ACC112 (cell line): ENCODE data around the gene PCNP.
"Not testable (repeated sequence)": the region's sequence is repeated elsewhere in the genome, so short reads cannot be mapped to it uniquely, and the experiment has no call there.

Source experiments
- H2AFZ ChIP-seq: fragments of 200-600 bp; sonication (generic); one replicate; pipeline ENCODE4 v1.6.0; 2017; ENCODE audit warnings: antibody characterized with exemption, low read length; ENCODE audit not compliant: unreplicated experiment
- H3K27ac ChIP-seq: fragments of 200-600 bp; sonication (generic); 2 replicates; pipeline ENCODE4 v1.5.1; 2014; ENCODE audit warnings: low read depth, mild to moderate bottlenecking, antibody characterized with exemption, low read length, moderate library complexity
- H3K27me3 ChIP-seq: fragments of 200-600 bp; sonication (generic); 2 replicates; pipeline ENCODE4 v1.6.1; 2014; ENCODE audit warnings: mild to moderate bottlenecking, antibody characterized with exemption, low read length, moderate library complexity, mixed read lengths; ENCODE audit not compliant: insufficient read depth
- H3K36me3 ChIP-seq: fragments of 200-600 bp; sonication (generic); 2 replicates; pipeline ENCODE4 v1.6.1; 2016; ENCODE audit warnings: mild to moderate bottlenecking, antibody characterized with exemption, low read length, moderate library complexity, mixed read lengths; ENCODE audit not compliant: insufficient read depth
- H3K4me1 ChIP-seq: fragments of 200-600 bp; sonication (generic); one replicate; pipeline ENCODE4 v1.6.1; 2016; ENCODE audit warnings: low read length, mixed read lengths; ENCODE audit not compliant: insufficient read depth, unreplicated experiment, control insufficient read depth
- H3K4me3 ChIP-seq: fragments of 200-600 bp; sonication (generic); 2 replicates; pipeline ENCODE4 v1.5.1; 2014; ENCODE audit warnings: mild to moderate bottlenecking, low read depth, low read length
- H3K79me2 ChIP-seq: fragments of 200-600 bp; sonication (generic); one replicate; pipeline ENCODE4 v1.6.0; 2016; ENCODE audit warnings: low read length; ENCODE audit not compliant: control insufficient read depth, unreplicated experiment, insufficient read depth

The PCNP gene

DNA sequence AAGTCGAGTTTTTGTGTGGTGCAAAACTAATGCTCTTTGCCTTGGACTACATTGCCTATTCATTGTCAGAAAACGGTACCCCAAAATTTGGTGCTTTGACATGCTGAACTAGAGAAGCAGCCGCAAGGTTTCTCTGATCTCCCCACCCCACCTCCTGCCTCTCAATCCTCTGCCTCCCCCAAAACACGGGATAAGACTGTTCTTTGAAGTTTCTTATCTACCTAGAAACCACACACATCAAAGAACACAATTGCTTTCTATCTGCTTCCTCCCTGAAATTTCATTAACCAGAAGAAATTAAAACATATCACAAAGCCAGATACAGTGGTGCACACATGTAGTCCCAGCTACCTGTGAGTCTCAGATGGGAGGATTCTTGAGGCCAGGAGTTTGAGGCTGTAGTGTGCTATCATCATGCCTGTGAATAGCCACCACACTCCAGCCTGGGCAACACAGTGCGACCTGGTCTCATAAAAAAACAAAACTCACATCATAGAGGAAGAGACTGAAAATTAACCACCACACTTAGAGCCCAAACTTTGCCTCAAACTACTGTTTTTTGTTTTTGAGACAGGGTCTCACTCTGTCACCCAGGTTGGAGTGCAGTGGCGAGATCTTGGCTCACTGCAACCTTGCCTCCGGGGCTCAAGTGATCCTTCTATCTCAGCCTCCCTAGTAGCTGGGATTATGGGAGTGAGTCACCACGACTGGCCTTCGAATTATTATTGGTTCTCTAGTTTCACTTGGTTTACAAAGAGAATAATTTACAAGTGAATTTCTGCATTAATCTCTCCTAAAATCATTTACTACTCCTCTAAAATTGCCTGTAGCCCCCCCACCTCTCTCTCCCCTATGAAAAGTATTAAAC is 2.7 kb upstream of the PCNP start:
- H2AFZ ChIP-seq, result no peak overlapping the region
- H3K27me3 ChIP-seq, result no peaks in the 10 kb centered on the region
- H3K4me3 ChIP-seq, result no peak overlapping the region
- 0 out of 2 replicates have a peak, but pooled peaks cover 2% of the 10 kb centered on the region for H3K36me3 ChIP-seq
- peaks cover 20% of the 10 kb centered on the region for H3K79me2 ChIP-seq
- peaks cover 14% of the 10 kb centered on the region for H3K4me1 ChIP-seq
- no peak overlapping the region for H3K27ac ChIP-seq

DNA sequence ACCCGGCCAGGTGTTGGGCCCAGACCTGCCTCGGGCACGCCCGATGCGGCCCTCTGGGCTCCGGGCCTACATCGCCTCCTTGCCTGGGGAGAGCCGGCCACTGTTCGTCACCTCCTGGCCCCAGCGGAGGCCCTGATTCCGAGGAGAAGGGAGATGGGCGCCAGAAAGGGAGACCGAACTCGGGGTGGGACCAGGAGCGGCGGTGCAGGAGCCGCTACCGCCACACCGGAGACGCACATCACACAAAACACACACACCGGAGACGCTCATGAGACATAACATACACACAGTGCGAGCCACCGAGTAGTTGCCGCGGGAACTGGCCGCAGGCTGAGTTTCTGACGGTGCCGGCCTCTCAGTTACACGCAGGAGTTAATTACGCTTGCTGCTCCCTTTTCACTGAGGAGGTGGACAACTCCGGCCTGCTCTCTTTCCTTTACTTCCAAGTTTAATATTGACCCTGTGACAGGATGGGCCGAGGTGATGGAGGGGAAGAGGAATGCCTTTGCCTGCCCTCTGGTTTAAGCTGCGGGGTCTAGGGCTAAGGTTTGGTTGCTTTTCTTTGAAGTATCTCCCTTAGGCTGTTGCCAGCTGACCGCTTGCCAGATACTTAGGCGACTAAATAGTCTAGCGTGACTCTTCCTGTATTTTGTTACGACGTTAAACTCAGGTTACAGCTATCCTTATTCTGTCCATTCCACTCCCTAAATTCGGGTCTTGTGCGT is 570 bp downstream of the PCNP start:
- H3K4me1 ChIP-seq, result peaks cover 18% of the 10 kb centered on the region
- H3K79me2 ChIP-seq, result peaks cover 51% of the 10 kb centered on the region
- H3K36me3 ChIP-seq, result peaks cover 12% of the 10 kb centered on the region
- peak overlapping the region; percentile 91 for H2AFZ ChIP-seq
- H3K4me3 ChIP-seq, result peak overlapping the region; percentile 95
- H3K27ac ChIP-seq, result peak overlapping the region; percentile 88
- H3K27me3 ChIP-seq, result no peaks in the 10 kb centered on the region

DNA sequence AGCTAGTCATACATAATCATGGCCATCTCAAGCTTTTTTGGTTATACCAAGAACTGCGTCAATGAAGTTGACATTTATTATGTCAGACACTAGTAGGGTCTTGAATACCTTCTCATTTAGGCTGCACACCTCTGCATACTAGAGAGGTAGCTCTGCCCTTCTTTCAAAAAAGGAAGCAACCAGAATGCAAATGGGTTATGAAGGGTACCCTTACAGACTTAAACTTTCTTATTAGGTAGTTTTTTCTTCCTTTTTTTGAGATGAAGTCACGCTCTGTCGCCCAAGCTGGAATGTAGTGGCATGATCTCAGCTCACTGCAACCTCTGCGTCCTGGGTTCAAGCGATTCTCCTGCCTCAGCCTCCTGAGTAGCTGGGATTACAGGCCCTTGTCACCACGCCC is 3.3 kb downstream of the PCNP start:
- Histone ChIP-seq H3K27me3 (no peaks in the 10 kb centered on the region), H3K4me1 (peaks cover 23% of the 10 kb centered on the region), H3K4me3 (no peak overlapping the region)

DNA sequence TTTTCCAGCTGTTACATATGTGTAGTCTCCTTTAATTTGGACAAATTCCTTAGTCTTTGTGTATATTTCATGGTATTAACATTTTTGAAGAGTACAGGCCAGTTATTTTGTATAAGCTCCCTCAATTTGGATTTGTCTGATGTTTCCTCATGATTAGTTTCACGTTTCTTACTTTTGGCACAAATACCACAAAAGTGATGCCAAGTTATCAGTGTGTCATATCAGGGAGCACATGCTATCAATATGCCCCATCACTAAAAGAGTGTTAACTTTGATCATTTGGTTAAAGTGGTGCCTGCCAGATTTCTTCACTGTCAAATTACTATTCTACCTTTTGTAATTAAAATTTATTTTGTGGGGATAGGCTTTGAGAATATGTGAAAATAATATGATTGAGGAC is 14.6 kb downstream of the PCNP start:
- Histone ChIP-seq H3K4me1 (no peaks in the 10 kb centered on the region), H2AFZ (no peak overlapping the region), H3K36me3 (peaks cover 42% of the 10 kb centered on the region), H3K79me2 (peaks cover 38% of the 10 kb centered on the region), H3K27ac (no peak overlapping the region), H3K27me3 (no peaks in the 10 kb centered on the region), H3K4me3 (no peak overlapping the region)

More for the DNA sequence above, 3.3 kb downstream of the PCNP start:
- no peak overlapping the region for H2AFZ ChIP-seq
- H3K27ac ChIP-seq, result no peak overlapping the region
- H3K36me3 ChIP-seq, result peaks cover 23% of the 10 kb centered on the region
- peaks cover 72% of the 10 kb centered on the region for H3K79me2 ChIP-seq

DNA sequence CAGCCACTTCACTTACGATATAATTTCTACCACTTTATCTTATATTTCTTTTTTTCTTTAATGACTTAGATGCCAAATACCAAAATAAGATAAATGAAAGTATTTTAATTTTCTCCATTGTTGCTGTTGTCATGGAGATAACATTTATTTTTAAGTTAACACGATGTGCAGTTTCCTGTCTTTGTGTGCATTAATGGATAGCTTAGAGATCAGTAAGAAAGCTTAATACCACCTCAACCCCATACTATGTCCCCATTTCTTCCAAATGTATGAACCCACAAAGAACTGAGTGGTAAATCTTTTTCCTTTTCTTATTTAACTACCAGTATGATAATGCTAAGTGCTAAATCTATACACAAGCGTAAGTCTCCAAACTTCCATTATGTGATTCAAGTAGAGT is 17.1 kb downstream of the PCNP start:
- Histone ChIP-seq H3K4me1 (no peaks in the 10 kb centered on the region), H3K4me3 (no peak overlapping the region), H3K79me2 (peaks cover 18% of the 10 kb centered on the region), H3K27me3 (no peaks in the 10 kb centered on the region), H3K27ac (no peak overlapping the region; the same call in 1 of the 2 replicates), H3K36me3 (peaks cover 34% of the 10 kb centered on the region), H2AFZ (no peak overlapping the region)

DNA sequence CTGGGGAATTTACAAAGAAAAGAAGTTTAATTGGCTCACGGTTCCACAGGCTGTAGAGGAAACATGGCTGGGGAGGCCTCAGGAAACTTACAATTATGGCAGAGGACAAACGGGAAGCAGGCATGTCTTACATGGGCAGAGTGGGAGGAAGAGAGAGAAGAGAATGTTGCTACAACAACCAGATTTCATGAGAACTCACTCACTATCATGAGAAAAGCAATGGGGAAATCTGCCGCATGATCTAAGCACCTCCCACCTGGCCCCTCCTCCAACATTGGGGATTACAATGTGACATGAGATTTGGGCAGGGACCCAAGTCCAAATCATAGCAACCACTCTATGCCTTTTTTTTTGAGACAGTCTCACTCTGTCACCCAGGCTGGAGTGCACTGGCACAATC is 28.8 kb downstream of the PCNP start:
- H3K4me3 ChIP-seq, result no peak overlapping the region
- 0 out of 2 replicates have a peak, but pooled peaks cover 8% of the 10 kb centered on the region for H3K36me3 ChIP-seq
- no peaks in the 10 kb centered on the region for H3K27me3 ChIP-seq
- H3K27ac ChIP-seq, result no peak overlapping the region
- H2AFZ ChIP-seq, result no peak overlapping the region
- no peaks in the 10 kb centered on the region for H3K4me1 ChIP-seq
- no peaks in the 10 kb centered on the region for H3K79me2 ChIP-seq

DNA sequence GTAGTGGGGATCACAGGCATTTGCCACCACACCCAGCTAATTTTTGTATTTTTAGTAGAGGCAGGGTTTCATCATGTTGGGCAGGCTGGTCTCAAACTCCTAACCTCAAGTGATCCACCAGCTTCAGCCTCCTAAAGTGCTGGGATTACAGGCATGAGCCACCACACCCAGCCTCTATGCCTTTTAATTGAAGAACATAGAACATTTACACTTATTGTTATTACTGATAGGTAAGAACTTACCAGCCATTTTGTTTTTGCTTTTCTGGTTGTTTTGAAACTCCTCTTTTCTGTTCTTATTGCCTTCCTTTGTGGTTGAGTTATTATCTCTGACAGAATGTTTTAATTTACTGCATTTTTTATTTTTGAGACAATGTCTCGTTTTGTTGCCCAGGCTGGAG is 29.2 kb downstream of the PCNP start:
- H3K4me1 ChIP-seq, result no peaks in the 10 kb centered on the region
- no peaks in the 10 kb centered on the region for H3K79me2 ChIP-seq
- 0 out of 2 replicates have a peak, but pooled peaks cover 3% of the 10 kb centered on the region for H3K36me3 ChIP-seq
- H3K4me3 ChIP-seq, result no peak overlapping the region
- H3K27ac ChIP-seq, result no peak overlapping the region
- no peak overlapping the region for H2AFZ ChIP-seq
- H3K27me3 ChIP-seq, result no peaks in the 10 kb centered on the region

DNA sequence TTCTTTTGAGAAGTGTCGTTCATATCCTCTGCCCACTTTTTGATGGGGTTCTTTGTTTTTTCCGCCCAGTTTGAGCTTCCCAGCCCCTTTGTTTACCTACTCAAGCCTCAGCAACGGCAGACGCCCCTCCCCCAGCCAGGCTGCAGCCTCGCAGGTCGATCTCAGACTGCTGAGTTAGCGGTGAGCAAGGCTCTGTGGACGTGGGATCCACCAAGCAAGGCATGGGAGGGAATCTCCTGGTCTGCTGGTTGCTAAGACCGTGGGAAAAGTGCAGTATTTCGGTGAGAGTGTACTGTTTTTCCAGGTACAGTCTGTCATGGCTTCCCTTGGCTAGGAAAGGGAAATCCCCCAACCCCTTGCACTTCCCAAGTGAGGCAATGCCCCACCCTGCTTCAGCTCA is 31.4 kb downstream of the PCNP start:
- not testable (repeated sequence) for H3K79me2 ChIP-seq, H2AFZ ChIP-seq, H3K36me3 ChIP-seq, H3K4me3 ChIP-seq, H3K27me3 ChIP-seq, H3K27ac ChIP-seq, H3K4me1 ChIP-seq

DNA sequence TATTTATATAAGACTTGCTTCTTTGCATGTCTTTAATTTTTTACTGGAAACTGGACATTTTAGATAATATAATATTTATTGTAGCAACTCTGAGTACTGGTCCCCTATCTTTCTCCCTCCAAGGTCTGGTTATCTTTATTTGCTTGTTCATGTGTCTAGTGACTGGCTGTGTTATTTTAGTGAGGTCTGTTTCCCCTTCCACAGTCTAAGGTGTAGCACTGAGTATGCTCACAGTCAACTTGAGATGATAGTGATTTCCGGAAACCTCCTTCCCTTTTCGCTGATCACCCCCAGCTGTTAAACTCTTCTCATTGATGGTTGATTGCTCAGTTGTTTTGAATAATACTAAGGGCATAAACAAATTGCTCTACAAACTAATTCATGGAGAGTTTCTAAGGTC is 37.0 kb downstream of the PCNP start:
- no peaks in the 10 kb centered on the region for H3K27me3 ChIP-seq

DNA sequence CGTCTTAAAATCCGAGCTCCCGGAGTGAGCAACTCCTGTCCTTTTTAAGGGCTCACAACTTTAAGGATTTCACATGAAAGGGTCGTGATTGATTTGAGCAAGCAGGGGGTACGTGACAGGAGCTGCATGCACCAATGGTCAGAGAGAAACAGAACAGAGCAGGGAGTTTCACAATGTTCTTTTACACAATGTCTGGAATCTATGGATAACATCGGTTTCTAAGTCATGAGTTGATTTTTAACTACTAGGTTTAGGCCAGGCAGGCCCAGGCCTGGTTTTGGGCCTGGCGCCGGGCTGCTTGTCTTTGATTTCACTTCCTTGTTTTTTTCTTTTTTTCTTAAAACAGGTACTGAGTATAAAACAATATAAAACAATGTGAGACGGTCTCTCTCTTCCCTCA is 39.0 kb downstream of the PCNP start:
- H3K27ac ChIP-seq, H3K27me3 ChIP-seq, H3K36me3 ChIP-seq, H3K4me3 ChIP-seq, H3K79me2 ChIP-seq, H3K4me1 ChIP-seq, H2AFZ ChIP-seq: not testable (repeated sequence)

More for the DNA sequence above, 37.0 kb downstream of the PCNP start:
- Histone ChIP-seq H3K36me3 (no peaks in the 10 kb centered on the region), H3K27ac (no peak overlapping the region), H2AFZ (no peak overlapping the region), H3K79me2 (no peaks in the 10 kb centered on the region), H3K4me3 (no peak overlapping the region), H3K4me1 (no peaks in the 10 kb centered on the region)

DNA sequence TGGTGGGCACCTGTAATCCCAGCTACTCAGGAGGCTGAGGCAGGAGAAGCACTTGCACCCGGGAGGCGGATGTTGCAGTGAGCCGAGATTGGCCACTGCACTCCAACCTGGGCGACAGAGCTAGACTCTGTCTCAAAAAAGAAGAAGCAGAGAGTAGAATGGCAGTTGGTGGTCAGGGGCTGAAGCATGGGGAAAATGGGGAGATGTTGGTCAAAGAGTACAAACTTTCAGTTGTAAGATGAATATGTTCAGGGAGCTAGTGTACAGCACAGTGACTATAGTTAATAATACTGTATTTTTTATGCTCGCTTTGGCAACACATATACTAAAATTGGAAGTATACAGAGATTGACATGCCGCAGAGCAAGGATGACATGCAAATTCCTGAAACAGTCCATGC is 41.5 kb downstream of the PCNP start:
- Histone ChIP-seq H3K4me3 (no peak overlapping the region), H3K79me2 (no peaks in the 10 kb centered on the region), H3K36me3 (no peaks in the 10 kb centered on the region), H3K27me3 (no peaks in the 10 kb centered on the region), H2AFZ (no peak overlapping the region), H3K27ac (no peak overlapping the region), H3K4me1 (no peaks in the 10 kb centered on the region)
